Tibial nerve (tissue), 3 donors: Measurements from ENCODE around the gene POM121L12.

Experiments
- POLR2A ChIP-seq, 2 donors: fragments of 450-650 bp; IDR thresholded peaks; one replicate each; pipeline ENCODE4 v1.6.1; 2017; ENCODE audit warnings: antibody characterized with exemption in 2 of 2, mild to moderate bottlenecking in 2 of 2, moderate library complexity in 2 of 2
- TF ChIP-seq, protein P1 (sequence below), 5 experiments: fragments of 200-600 bp in 3 of 5; fragments of 450-650 bp in 2 of 5; sonication (generic) in 3 of 5; IDR thresholded peaks; one replicate each; pipeline ENCODE4 v1.5.1; 2016 to 2019; ENCODE audit warnings: antibody characterized with exemption in 5 of 5, mild to moderate bottlenecking in 3 of 5, moderate library complexity in 2 of 5

DNA sequence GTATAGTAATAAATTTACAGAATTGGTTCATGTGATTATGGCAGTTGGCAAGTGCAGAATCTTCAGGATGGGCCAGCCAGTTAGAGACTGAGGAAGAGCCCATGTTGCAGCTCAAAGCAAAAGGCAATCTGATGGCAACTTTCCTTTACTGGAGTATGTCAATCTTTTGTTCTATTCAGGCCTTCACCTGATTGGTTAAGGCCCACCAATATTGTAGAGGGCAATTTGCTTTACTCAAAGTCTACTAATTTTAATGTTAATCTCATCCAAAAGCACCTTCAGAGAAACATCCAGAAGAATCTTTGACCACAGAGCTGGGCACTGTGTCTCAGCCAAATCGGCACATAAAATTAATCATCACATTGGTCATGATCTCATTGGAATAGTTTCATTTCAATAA is 20.0 kb upstream of the POM121L12 start:
- TF ChIP-seq, protein P1, sequence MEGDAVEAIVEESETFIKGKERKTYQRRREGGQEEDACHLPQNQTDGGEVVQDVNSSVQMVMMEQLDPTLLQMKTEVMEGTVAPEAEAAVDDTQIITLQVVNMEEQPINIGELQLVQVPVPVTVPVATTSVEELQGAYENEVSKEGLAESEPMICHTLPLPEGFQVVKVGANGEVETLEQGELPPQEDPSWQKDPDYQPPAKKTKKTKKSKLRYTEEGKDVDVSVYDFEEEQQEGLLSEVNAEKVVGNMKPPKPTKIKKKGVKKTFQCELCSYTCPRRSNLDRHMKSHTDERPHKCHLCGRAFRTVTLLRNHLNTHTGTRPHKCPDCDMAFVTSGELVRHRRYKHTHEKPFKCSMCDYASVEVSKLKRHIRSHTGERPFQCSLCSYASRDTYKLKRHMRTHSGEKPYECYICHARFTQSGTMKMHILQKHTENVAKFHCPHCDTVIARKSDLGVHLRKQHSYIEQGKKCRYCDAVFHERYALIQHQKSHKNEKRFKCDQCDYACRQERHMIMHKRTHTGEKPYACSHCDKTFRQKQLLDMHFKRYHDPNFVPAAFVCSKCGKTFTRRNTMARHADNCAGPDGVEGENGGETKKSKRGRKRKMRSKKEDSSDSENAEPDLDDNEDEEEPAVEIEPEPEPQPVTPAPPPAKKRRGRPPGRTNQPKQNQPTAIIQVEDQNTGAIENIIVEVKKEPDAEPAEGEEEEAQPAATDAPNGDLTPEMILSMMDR (IDR thresholded peaks at IDR 0.05), result no peak
- TF ChIP-seq POLR2A (IDR thresholded peaks at IDR 0.05), result no peak
